Superior temporal gyrus (tissue), 1 donor: ENCODE results near the gene TBX1.

ENCODE experiments used
- DNase-seq: peaks from one replicate; pipeline ENCODE4 v3.0.0-alpha.2; 2016; ENCODE audit errors: extremely low spot score

Gene TBX1

GRCh38 chr22:19751497-19752245 is 8.9 kb upstream of the TBX1 start:
- no peak for DNase-seq

- no peak for DNase-seq
Observed at GRCh38 chr22:19753090-19753842, 7.3 kb upstream of the TBX1 start.

- DNase-seq: no peak
Observed at GRCh38 chr22:19753996-19754700, 6.4 kb upstream of the TBX1 start.

- no peak for DNase-seq
Observed at GRCh38 chr22:19754701-19755144, 5.9 kb upstream of the TBX1 start.

GRCh38 chr22:19755145-19755710 is 5.3 kb upstream of the TBX1 start:
- no peak for DNase-seq

- DNase-seq: no peak
Observed at GRCh38 chr22:19755722-19756287, 4.8 kb upstream of the TBX1 start.

- DNase-seq: no peak
Observed at GRCh38 chr22:19756288-19757128, 4.1 kb upstream of the TBX1 start.

GRCh38 chr22:19757140-19757984 is 3.2 kb upstream of the TBX1 start:
- DNase-seq: no peak

GRCh38 chr22:19757985-19758895 is 2.3 kb upstream of the TBX1 start:
- no peak for DNase-seq

- no peak for DNase-seq
Observed at GRCh38 chr22:19758896-19759426, 1.6 kb upstream of the TBX1 start.

- no peak for DNase-seq
Observed at GRCh38 chr22:19759427-19760057, 1.0 kb upstream of the TBX1 start.

GRCh38 chr22:19760951-19761724 is 560 bp downstream of the TBX1 start:
- no peak for DNase-seq

- no peak for DNase-seq
Observed at GRCh38 chr22:19761725-19762567, 1.4 kb downstream of the TBX1 start.

GRCh38 chr22:19762568-19763457 is 2.2 kb downstream of the TBX1 start:
- no peak for DNase-seq
